T-helper 1 cell treated with Interleukin-12 subunit alpha and Interleukin-12 subunit beta and Interleukin-4 antibody, amounts not matched to agents 30 μg/mL and 1 μg/mL, for 36 hours (primary cell): ENCODE measurements around the gene PHF13.

Source experiments
- H3K27ac Mint-ChIP-seq: one replicate; pipeline ENCODE4 v1.8.0; 2021; ENCODE audit warnings: mild to moderate bottlenecking, mixed read lengths
- H3K27me3 Mint-ChIP-seq: one replicate; pipeline ENCODE4 v1.8.0; 2021; ENCODE audit warnings: low read depth, mixed read lengths
- H3K36me3 Mint-ChIP-seq: one replicate; pipeline ENCODE4 v1.8.0; 2021; ENCODE audit warnings: low read depth, mixed read lengths
- H3K4me1 Mint-ChIP-seq: one replicate; pipeline ENCODE4 v1.8.0; 2021; ENCODE audit warnings: low read depth, mixed read lengths
- H3K4me3 Mint-ChIP-seq: one replicate; pipeline ENCODE4 v1.8.0; 2021; ENCODE audit warnings: mild to moderate bottlenecking, moderate library complexity, mixed read lengths
- H3K9me3 Mint-ChIP-seq: one replicate; pipeline ENCODE4 v1.8.0; 2021; ENCODE audit warnings: mixed read lengths

The PHF13 gene

DNA sequence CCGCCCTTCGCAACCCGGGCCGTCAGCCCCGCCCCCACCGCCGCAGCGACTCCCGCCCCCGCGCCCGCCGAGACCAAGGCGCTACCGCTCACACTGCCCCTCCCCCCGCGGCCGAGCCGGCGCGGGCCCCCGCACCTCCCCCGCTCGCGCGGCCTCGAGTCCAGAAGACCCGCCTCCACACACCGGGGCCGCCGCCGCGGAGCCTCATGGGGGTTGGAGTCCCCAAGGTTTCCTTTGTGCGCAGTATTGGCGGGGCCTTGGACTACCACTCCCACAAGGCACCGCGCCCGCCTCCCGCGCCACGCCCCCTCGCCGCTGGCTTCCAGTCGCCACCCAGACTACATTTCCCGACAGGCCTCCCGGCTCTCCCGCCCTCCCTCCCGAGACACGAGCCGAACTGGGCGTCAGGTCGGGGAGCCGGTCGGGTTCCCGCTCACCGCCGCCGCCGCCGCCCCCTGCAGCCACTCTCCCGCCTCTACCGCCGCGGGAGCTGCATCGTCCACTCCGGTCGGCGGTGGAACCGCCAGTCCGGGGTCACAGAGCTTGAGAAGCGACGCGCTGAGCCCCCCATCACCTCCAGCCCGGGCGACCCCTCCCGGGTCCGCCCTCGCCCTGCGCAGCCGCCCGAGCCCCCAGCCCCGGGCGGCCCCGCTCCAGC, at the start of gene PHF13:
Gene PHF13 (plus strand): TSS at position 371 of the 658 bp plus-strand sequence. CDS start 336 bp downstream, outside the sequence.
- Mint-ChIP-seq H3K36me3 (peaks cover 10% of the 10 kb centered on the region), H3K9me3 (no peaks in the 10 kb centered on the region), H3K4me3 (peak within 1 kb of the TSS; percentile 90), H3K27me3 (no peaks in the 10 kb centered on the region), H3K4me1 (peaks cover 17% of the 10 kb centered on the region), H3K27ac (peak within 1 kb of the TSS; percentile 82)

DNA sequence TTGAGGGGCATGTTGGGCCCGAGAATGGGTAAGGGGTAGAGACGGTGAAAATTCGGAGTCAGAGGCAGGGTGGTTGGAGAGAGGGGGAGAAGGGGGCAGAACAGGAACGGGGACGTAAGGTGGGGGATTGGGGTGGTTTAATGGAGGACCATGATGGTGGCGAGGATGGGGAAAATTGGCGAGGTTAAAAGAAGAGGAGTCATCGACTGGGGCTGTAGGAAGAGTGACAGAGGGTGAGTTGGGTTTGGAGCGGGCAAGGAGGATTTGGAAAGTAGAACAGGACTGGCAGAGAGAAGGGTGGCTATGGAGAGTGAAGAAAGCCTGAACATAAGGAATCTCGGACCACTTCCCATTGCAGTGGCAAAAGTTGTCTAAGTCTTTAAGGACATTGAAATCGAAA, 44.5 kb upstream of the PHF13 start:
- H3K27ac Mint-ChIP-seq, result no peak overlapping the region

GRCh38 chr1:6570100-6570499, 43.4 kb upstream of the PHF13 start:
- Mint-ChIP-seq H3K4me3 (no peak overlapping the region), H3K9me3 (no peaks in the 10 kb centered on the region), H3K4me1 (peaks cover 4% of the 10 kb centered on the region), H3K27me3 (peaks cover 22% of the 10 kb centered on the region), H3K27ac (no peak overlapping the region), H3K36me3 (no peaks in the 10 kb centered on the region)

More for the DNA sequence above, 44.5 kb upstream of the PHF13 start:
- H3K4me3 Mint-ChIP-seq, result no peak overlapping the region
- H3K27me3 Mint-ChIP-seq, result peaks cover 22% of the 10 kb centered on the region
- H3K36me3 Mint-ChIP-seq, result no peaks in the 10 kb centered on the region
- H3K4me1 Mint-ChIP-seq, result peaks cover 4% of the 10 kb centered on the region
- H3K9me3 Mint-ChIP-seq, result no peaks in the 10 kb centered on the region

DNA sequence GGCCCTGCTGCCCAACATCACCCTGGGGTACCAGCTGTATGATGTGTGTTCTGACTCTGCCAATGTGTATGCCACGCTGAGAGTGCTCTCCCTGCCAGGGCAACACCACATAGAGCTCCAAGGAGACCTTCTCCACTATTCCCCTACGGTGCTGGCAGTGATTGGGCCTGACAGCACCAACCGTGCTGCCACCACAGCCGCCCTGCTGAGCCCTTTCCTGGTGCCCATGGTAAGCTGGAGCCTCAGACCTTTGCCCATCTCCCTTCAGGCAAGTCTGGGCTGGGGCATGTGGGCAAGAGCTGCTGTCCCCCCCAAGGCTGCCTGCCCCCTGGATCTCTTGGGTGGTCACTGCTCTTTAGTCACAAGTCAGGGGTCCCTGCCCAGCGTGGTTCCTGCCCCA, 42.5 kb upstream of the PHF13 start:
- no peaks in the 10 kb centered on the region for H3K9me3 Mint-ChIP-seq
- no peak overlapping the region for H3K27ac Mint-ChIP-seq
- peaks cover 22% of the 10 kb centered on the region for H3K27me3 Mint-ChIP-seq
- no peaks in the 10 kb centered on the region for H3K36me3 Mint-ChIP-seq
- peaks cover 4% of the 10 kb centered on the region for H3K4me1 Mint-ChIP-seq
- no peak overlapping the region for H3K4me3 Mint-ChIP-seq

- Mint-ChIP-seq H3K36me3 (no peaks in the 10 kb centered on the region), H3K27me3 (peaks cover 22% of the 10 kb centered on the region), H3K27ac (peak overlapping the region; percentile 36), H3K4me1 (peaks cover 4% of the 10 kb centered on the region), H3K4me3 (no peak overlapping the region), H3K9me3 (no peaks in the 10 kb centered on the region)
Observed at GRCh38 chr1:6572653-6573383, 40.7 kb upstream of the PHF13 start.

- Mint-ChIP-seq H3K27me3 (peaks cover 16% of the 10 kb centered on the region), H3K27ac (no peak overlapping the region), H3K4me1 (peaks cover 6% of the 10 kb centered on the region), H3K36me3 (no peaks in the 10 kb centered on the region), H3K9me3 (no peaks in the 10 kb centered on the region), H3K4me3 (no peak overlapping the region)
Observed at GRCh38 chr1:6574025-6574620, 39.4 kb upstream of the PHF13 start.

DNA sequence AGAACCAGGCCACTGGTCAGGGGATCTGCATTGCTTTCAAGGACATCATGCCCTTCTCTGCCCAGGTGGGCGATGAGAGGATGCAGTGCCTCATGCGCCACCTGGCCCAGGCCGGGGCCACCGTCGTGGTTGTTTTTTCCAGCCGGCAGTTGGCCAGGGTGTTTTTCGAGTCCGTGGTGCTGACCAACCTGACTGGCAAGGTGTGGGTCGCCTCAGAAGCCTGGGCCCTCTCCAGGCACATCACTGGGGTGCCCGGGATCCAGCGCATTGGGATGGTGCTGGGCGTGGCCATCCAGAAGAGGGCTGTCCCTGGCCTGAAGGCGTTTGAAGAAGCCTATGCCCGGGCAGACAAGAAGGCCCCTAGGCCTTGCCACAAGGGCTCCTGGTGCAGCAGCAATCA, 38.7 kb upstream of the PHF13 start:
- H3K36me3 Mint-ChIP-seq, result no peaks in the 10 kb centered on the region
- H3K4me3 Mint-ChIP-seq, result no peak overlapping the region
- no peaks in the 10 kb centered on the region for H3K9me3 Mint-ChIP-seq
- H3K27me3 Mint-ChIP-seq, result peaks cover 13% of the 10 kb centered on the region
- peaks cover 10% of the 10 kb centered on the region for H3K4me1 Mint-ChIP-seq
- H3K27ac Mint-ChIP-seq, result no peak overlapping the region

- peaks cover 3% of the 10 kb centered on the region for H3K36me3 Mint-ChIP-seq
- H3K4me3 Mint-ChIP-seq, result no peak overlapping the region
- H3K27me3 Mint-ChIP-seq, result peaks cover under 1% of the 10 kb centered on the region
- no peak overlapping the region for H3K27ac Mint-ChIP-seq
- no peaks in the 10 kb centered on the region for H3K9me3 Mint-ChIP-seq
- peaks cover 20% of the 10 kb centered on the region for H3K4me1 Mint-ChIP-seq
Observed at GRCh38 chr1:6577831-6578525, 35.6 kb upstream of the PHF13 start.

DNA sequence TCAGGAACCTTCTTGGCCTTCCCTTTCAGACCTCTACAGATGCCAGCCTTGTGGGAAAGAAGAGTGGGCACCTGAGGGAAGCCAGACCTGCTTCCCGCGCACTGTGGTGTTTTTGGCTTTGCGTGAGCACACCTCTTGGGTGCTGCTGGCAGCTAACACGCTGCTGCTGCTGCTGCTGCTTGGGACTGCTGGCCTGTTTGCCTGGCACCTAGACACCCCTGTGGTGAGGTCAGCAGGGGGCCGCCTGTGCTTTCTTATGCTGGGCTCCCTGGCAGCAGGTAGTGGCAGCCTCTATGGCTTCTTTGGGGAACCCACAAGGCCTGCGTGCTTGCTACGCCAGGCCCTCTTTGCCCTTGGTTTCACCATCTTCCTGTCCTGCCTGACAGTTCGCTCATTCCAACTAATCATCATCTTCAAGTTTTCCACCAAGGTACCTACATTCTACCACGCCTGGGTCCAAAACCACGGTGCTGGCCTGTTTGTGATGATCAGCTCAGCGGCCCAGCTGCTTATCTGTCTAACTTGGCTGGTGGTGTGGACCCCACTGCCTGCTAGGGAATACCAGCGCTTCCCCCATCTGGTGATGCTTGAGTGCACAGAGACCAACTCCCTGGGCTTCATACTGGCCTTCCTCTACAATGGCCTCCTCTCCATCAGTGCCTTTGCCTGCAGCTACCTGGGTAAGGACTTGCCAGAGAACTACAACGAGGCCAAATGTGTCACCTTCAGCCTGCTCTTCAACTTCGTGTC, 34.7 kb upstream of the PHF13 start:
- Mint-ChIP-seq H3K36me3 (peaks cover 3% of the 10 kb centered on the region), H3K27me3 (no peaks in the 10 kb centered on the region), H3K4me3 (peak overlapping the region; percentile 90), H3K27ac (peak overlapping the region; percentile 93), H3K4me1 (peaks cover 20% of the 10 kb centered on the region), H3K9me3 (no peaks in the 10 kb centered on the region)

DNA sequence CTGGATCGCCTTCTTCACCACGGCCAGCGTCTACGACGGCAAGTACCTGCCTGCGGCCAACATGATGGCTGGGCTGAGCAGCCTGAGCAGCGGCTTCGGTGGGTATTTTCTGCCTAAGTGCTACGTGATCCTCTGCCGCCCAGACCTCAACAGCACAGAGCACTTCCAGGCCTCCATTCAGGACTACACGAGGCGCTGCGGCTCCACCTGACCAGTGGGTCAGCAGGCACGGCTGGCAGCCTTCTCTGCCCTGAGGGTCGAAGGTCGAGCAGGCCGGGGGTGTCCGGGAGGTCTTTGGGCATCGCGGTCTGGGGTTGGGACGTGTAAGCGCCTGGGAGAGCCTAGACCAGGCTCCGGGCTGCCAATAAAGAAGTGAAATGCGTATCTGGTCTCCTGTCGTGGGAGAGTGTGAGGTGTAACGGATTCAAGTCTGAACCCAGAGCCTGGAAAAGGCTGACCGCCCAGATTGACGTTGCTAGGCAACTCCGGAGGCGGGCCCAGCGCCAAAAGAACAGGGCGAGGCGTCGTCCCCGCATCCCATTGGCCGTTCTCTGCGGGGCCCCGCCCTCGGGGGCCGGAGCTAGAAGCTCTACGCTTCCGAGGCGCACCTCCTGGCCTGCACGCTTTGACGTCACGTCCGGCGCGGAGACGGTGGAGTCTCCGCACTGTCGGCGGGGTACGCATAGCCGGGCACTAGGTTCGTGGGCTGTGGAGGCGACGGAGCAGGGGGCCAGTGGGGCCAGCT, 34.0 kb upstream of the PHF13 start, which contains the start of gene ZBTB48:
Gene ZBTB48 (plus strand): TSS at position 621 of the 745 bp plus-strand sequence. CDS start 616 bp downstream, outside the sequence.
- H3K4me1 Mint-ChIP-seq, result peaks cover 20% of the 10 kb centered on the region
- peak within 1 kb of the TSS; percentile 90 for H3K4me3 Mint-ChIP-seq
- no peaks in the 10 kb centered on the region for H3K27me3 Mint-ChIP-seq

GRCh38 chr1:6580119-6580592, 33.4 kb upstream of the PHF13 start:
- Mint-ChIP-seq H3K36me3 (peaks cover 3% of the 10 kb centered on the region), H3K4me1 (peaks cover 26% of the 10 kb centered on the region), H3K4me3 (peak overlapping the region; percentile 90), H3K27ac (peak overlapping the region; percentile 93), H3K9me3 (no peaks in the 10 kb centered on the region), H3K27me3 (no peaks in the 10 kb centered on the region)

More for the DNA sequence above, 34.0 kb upstream of the PHF13 start, which contains the start of gene ZBTB48:
- peak within 1 kb of the TSS; percentile 93 for H3K27ac Mint-ChIP-seq
- H3K9me3 Mint-ChIP-seq, result no peaks in the 10 kb centered on the region
- H3K36me3 Mint-ChIP-seq, result peaks cover 3% of the 10 kb centered on the region

- Mint-ChIP-seq H3K9me3 (no peaks in the 10 kb centered on the region), H3K4me1 (peaks cover 26% of the 10 kb centered on the region), H3K27ac (peak overlapping the region; percentile 92), H3K27me3 (no peaks in the 10 kb centered on the region), H3K36me3 (peaks cover 3% of the 10 kb centered on the region), H3K4me3 (peak overlapping the region; percentile 90)
Observed at GRCh38 chr1:6580593-6581409, 32.7 kb upstream of the PHF13 start.
